SK-N-MC (cell line): ENCODE data around the gene CNPY1.

ENCODE experiments used
- EZH2 ChIP-seq: fragments of 200-600 bp; sonication (generic); IDR thresholded peaks from one replicate; pipeline ENCODE4 v1.6.1; 2017; ENCODE audit warnings: antibody characterized with exemption
- FOXP2 ChIP-seq: optimal IDR thresholded peaks from 2 replicates; pipeline ENCODE3; 2011; ENCODE audit warnings: mild to moderate bottlenecking, moderate library complexity; ENCODE audit not compliant: insufficient read depth; ENCODE audit errors: extremely low read length, control extremely low read depth
- POLR2AphosphoS5 ChIP-seq: IDR thresholded peaks from 2 replicates; pipeline ENCODE4 v1.6.1; 2012; ENCODE audit warnings: mild to moderate bottlenecking, low read depth, low read length, borderline replicate concordance

DNA sequence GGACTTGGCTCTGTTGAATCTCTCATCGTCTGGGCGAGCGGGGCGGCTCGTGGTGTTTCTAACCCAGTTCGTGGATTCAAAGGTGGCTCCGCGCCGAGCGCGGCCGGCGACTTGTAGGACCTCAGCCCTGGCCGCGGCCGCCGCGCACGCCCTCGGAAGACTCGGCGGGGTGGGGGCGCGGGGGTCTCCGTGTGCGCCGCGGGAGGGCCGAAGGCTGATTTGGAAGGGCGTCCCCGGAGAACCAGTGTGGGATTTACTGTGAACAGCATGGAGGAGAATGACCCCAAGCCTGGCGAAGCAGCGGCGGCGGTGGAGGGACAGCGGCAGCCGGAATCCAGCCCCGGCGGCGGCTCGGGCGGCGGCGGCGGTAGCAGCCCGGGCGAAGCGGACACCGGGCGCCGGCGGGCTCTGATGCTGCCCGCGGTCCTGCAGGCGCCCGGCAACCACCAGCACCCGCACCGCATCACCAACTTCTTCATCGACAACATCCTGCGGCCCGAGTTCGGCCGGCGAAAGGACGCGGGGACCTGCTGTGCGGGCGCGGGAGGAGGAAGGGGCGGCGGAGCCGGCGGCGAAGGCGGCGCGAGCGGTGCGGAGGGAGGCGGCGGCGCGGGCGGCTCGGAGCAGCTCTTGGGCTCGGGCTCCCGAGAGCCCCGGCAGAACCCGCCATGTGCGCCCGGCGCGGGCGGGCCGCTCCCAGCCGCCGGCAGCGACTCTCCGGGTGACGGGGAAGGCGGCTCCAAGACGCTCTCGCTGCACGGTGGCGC is 88.1 kb downstream of the CNPY1 start, which contains the start of gene EN2:
- no peak for TF ChIP-seq POLR2AphosphoS5
- no peak for TF ChIP-seq EZH2
- TF ChIP-seq FOXP2 = no peak
